Left lung (tissue), 10 donors: ENCODE data around the gene DNAAF6. TPM values are rescaled to one million over a fixed set of nuclear protein-coding genes. Genes with fewer than 3 reads are reported as not detected.

Experiments
- ATAC-seq: fragments of 200-7000 bp; cut with Tn5 transposase; one replicate; pipeline ENCODE4 v1.9.1; 2020; ENCODE audit warnings: moderate library complexity
- DNase-seq, 4 donors: peaks; one replicate each; pipeline ENCODE4 v3.0.0-alpha.2; 2013 to 2020
- H3K27ac ChIP-seq, 2 donors: fragments of 200-600 bp; sonication (generic) in 1 of 2; one replicate each; pipeline versions ENCODE4 v1.5.0 to v1.8.0; 2020 to 2021
- H3K27me3 ChIP-seq, 2 donors: fragments of 200-600 bp; sonication (generic) in 1 of 2; one replicate each; pipeline versions ENCODE4 v1.5.0 to v1.8.0; 2020 to 2021
- H3K36me3 ChIP-seq, 2 donors: fragments of 200-600 bp; sonication (generic) in 1 of 2; one replicate each; pipeline versions ENCODE4 v1.5.0 to v1.8.0; 2020 to 2021
- H3K4me1 ChIP-seq, 2 donors: fragments of 200-600 bp; one replicate each; pipeline ENCODE4 v1.8.0; 2021
- H3K4me3 ChIP-seq, 2 donors: fragments of 200-600 bp; sonication (generic) in 1 of 2; one replicate each; pipeline versions ENCODE4 v1.5.0 to v1.8.0; 2020 to 2021; ENCODE audit warnings: mild to moderate bottlenecking in 1 of 2
- H3K9me3 ChIP-seq, 2 donors: fragments of 200-600 bp; sonication (generic) in 1 of 2; one replicate each; pipeline versions ENCODE4 v1.5.0 to v1.8.0; 2020 to 2021
- intact Hi-C, 2 donors: fragments of 100-400 bp; cut with DNase I; formaldehyde crosslinking; loops; one replicate each; pipeline versions ENCODE4 v1.11.2 to v1.14.2; 2022
- polyA plus RNA-seq, 6 donors: library from polyadenylated mRNA; unstranded; fragments of 120-200 nt; gene quantifications; one replicate each; pipeline ENCODE4 v1.2.1, GENCODE V29; 2013; ENCODE audit not compliant: insufficient read length in 6 of 6
- total RNA-seq, 2 donors: library from RNA; stranded (reverse); fragmentation: NEBNext Ultra II Directional; extraction: Animal tissue kit (Norgen Biotek cat#: 25700); gene quantifications; one replicate each; pipeline ENCODE4 v1.2.1, GENCODE V29; 2021
- TF ChIP-seq, protein P1 (sequence below), 2 donors: fragments of 200-600 bp; sonication (generic) in 1 of 2; IDR thresholded peaks; one replicate each; pipeline versions ENCODE4 v1.5.0 to v1.8.0; 2021; ENCODE audit warnings: antibody characterized with exemption in 2 of 2
- donor health status: DM: no; HTN: yes; CAD: no.
- donor health status: DM: no; HTN: no; CAD: no.

DNAAF6 gene
- total and polyA plus RNA-seq, 8 donors, result 0.14 to 1.7 (median 1.1) TPM; not detected in 1

DNA sequence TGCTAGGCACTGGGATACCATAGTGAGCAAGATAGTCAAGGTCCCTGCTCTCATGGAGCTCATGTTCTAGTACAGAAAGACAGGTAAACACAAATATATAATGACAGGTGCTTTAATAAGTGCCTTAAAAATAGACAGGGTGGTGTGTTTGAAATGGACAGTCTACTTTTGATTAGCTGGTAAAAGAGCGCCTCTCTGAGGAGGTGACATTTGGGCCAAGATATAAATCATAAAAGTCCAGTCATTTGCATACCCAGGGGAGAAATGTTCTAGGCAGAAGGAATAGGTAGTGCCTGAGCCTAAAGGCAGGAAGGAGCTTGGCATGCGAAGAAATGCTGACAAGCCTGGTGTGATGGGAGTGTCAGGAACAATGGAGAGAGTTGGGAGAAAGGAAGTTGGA lies 83.6 kb downstream of the DNAAF6 start:
- no peak overlapping the region for H3K27ac ChIP-seq
- H3K4me1 ChIP-seq, result no peaks in the 10 kb centered on the region
- ATAC-seq, result no peak
- no peaks in the 10 kb centered on the region for H3K27me3 ChIP-seq
- no peaks in the 10 kb centered on the region for H3K36me3 ChIP-seq
- DNase-seq, result no peak
- H3K9me3 ChIP-seq, result no peaks in the 10 kb centered on the region
- TF ChIP-seq, protein P1, sequence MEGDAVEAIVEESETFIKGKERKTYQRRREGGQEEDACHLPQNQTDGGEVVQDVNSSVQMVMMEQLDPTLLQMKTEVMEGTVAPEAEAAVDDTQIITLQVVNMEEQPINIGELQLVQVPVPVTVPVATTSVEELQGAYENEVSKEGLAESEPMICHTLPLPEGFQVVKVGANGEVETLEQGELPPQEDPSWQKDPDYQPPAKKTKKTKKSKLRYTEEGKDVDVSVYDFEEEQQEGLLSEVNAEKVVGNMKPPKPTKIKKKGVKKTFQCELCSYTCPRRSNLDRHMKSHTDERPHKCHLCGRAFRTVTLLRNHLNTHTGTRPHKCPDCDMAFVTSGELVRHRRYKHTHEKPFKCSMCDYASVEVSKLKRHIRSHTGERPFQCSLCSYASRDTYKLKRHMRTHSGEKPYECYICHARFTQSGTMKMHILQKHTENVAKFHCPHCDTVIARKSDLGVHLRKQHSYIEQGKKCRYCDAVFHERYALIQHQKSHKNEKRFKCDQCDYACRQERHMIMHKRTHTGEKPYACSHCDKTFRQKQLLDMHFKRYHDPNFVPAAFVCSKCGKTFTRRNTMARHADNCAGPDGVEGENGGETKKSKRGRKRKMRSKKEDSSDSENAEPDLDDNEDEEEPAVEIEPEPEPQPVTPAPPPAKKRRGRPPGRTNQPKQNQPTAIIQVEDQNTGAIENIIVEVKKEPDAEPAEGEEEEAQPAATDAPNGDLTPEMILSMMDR (IDR thresholded peaks at IDR 0.05), result no peak
- intact Hi-C loops, result no loop called here
- H3K4me3 ChIP-seq, result no peak overlapping the region

DNA sequence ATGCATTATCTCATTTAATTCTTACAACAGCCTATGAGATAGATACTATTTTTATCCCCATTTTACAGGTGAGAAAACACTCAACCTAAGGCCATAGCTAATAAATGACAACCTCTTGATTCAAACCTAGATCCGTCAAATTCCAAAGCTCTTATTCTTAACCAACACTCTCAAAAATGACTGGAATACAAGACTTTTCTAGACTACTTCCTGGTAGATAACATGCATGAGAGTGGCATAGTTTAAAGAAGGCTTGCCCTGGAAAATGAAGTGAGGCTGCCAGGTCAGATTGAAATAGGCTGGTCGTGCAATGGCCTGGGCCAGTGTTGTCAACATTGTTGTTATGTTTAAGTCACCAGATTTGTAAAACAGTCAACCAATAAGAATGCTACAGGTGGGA lies 86.6 kb downstream of the DNAAF6 start:
- H3K27me3 ChIP-seq, result no peaks in the 10 kb centered on the region
- TF ChIP-seq, protein P1 (IDR thresholded peaks at IDR 0.05), result no peak
- H3K4me3 ChIP-seq, result no peak overlapping the region
- no peak for ATAC-seq
- H3K27ac ChIP-seq, result no peak overlapping the region
- no peaks in the 10 kb centered on the region for H3K4me1 ChIP-seq
- no peak for DNase-seq
- no peaks in the 10 kb centered on the region for H3K36me3 ChIP-seq
- intact Hi-C loops, result no loop called here
- no peaks in the 10 kb centered on the region for H3K9me3 ChIP-seq

Other genes with a start within 250 kb of the DNAAF6 start
- gene MORC4, start 206.4 kb upstream of the DNAAF6 start, total RNA-seq, result 10 to 100 TPM; 12.8 to 26.2 TPM
- 10 to 100 TPM; 35.9 to 45.5 (median 38.8) TPM for gene MORC4, start 206.4 kb upstream of the DNAAF6 start, polyA plus RNA-seq
- gene RBM41, start 87.8 kb upstream of the DNAAF6 start, total RNA-seq, result 10 to 100 TPM; 11.8 to 17.2 TPM
- 10 to 100 TPM; 18.6 to 32.2 (median 26.6) TPM for gene RBM41, start 87.8 kb upstream of the DNAAF6 start, polyA plus RNA-seq
- 1 to 10 TPM; 1.1 to 2.3 TPM for gene NUP62CL, start 178 bp upstream of the DNAAF6 start, total RNA-seq
- 1 to 10 TPM; 4.3 to 8.2 (median 6.3) TPM for gene NUP62CL, start 178 bp upstream of the DNAAF6 start, polyA plus RNA-seq
- under 1 TPM; 0.32 to 0.39 TPM for gene FRMPD3, start 243.0 kb downstream of the DNAAF6 start, total RNA-seq
- gene FRMPD3, start 243.0 kb downstream of the DNAAF6 start, polyA plus RNA-seq, result 10 to 100 TPM in 1 of 6 donors, 1 to 10 TPM in 5; 6.9 to 10.6 (median 8.3) TPM